DOHH2 (cell line): ENCODE data around the gene DBT.
"Not testable (repeated sequence)": the region's sequence is repeated elsewhere in the genome, so short reads cannot be mapped to it uniquely, and the experiment has no call there.

Source experiments
- H3F3A ChIP-seq: fragments of 200-600 bp; sonication (generic), shearing (Covaris generic); 2 replicates; pipeline ENCODE4 v1.6.0; 2016; ENCODE audit warnings: antibody characterized with exemption, mild to moderate bottlenecking; ENCODE audit not compliant: control insufficient read depth, insufficient read depth
- H3K27ac ChIP-seq: fragments of 200-600 bp; sonication (generic); 2 replicates; pipeline ENCODE4 v1.5.1; 2014; ENCODE audit warnings: low read depth, mild to moderate bottlenecking, low read length, moderate library complexity
- H3K27me3 ChIP-seq: fragments of 200-600 bp; sonication (generic); 2 replicates; pipeline ENCODE4 v1.6.1; 2014; ENCODE audit warnings: mild to moderate bottlenecking, low read length, mixed read lengths; ENCODE audit not compliant: control insufficient read depth
- H3K36me3 ChIP-seq: fragments of 200-600 bp; sonication (generic); 2 replicates; pipeline ENCODE4 v1.6.1; 2014; ENCODE audit warnings: mild to moderate bottlenecking, low read length, moderate library complexity, mixed read lengths; ENCODE audit not compliant: control insufficient read depth
- H3K4me1 ChIP-seq: fragments of 200-600 bp; sonication (generic); 2 replicates; pipeline ENCODE4 v1.6.1; 2014; ENCODE audit warnings: mild to moderate bottlenecking, low read length, mixed read lengths; ENCODE audit not compliant: control insufficient read depth
- H3K4me2 ChIP-seq: fragments of 200-600 bp; sonication (generic); 2 replicates; pipeline ENCODE4 v1.6.0; 2014; ENCODE audit warnings: mild to moderate bottlenecking, low read length, moderate library complexity
- H3K4me3 ChIP-seq: fragments of 200-600 bp; sonication (generic); 2 replicates; pipeline ENCODE4 v1.5.1; 2014; ENCODE audit warnings: mild to moderate bottlenecking, low read length, mixed read lengths
- H3K79me2 ChIP-seq: fragments of 200-600 bp; sonication (generic); 2 replicates; pipeline ENCODE4 v1.6.1; 2014; ENCODE audit warnings: mild to moderate bottlenecking, low read length, mixed read lengths; ENCODE audit not compliant: control insufficient read depth
- H3K9me2 ChIP-seq: fragments of 200-600 bp; sonication (generic); replicated peaks from 2 replicates; pipeline ENCODE4 v1.6.1; 2014; ENCODE audit warnings: mild to moderate bottlenecking, low read length, mixed read lengths; ENCODE audit not compliant: control insufficient read depth
- H3K9me3 ChIP-seq: fragments of 200-600 bp; sonication (generic); 2 replicates; pipeline ENCODE4 v1.6.1; 2014; ENCODE audit warnings: antibody characterized with exemption, low read length, mixed read lengths; ENCODE audit not compliant: control insufficient read depth, insufficient read depth
- H4K20me1 ChIP-seq: fragments of 200-600 bp; sonication (generic); 2 replicates; pipeline ENCODE4 v1.6.0; 2014; ENCODE audit warnings: low read depth, mild to moderate bottlenecking, antibody characterized with exemption, low read length, moderate library complexity; ENCODE audit not compliant: control insufficient read depth, insufficient read depth
- CTCF ChIP-seq: fragments of 200-600 bp; sonication (generic); IDR thresholded peaks from one replicate; pipeline ENCODE4 v1.5.1; 2014; ENCODE audit warnings: antibody characterized with exemption, mild to moderate bottlenecking, low read depth, low read length; ENCODE audit not compliant: poor library complexity, severe bottlenecking
- EZH2phosphoT487 ChIP-seq: fragments of 200-600 bp; sonication (generic); IDR thresholded peaks from 2 replicates; pipeline ENCODE4 v1.6.1; 2017; ENCODE audit warnings: borderline replicate concordance, mild to moderate bottlenecking, antibody characterized with exemption, low read length, moderate library complexity, mixed read lengths

The DBT gene

GRCh38 chr1:100213141-100213540, 36.5 kb downstream of the DBT start:
- H3K27me3 ChIP-seq: no peaks in the 10 kb centered on the region
- no peaks in the 10 kb centered on the region for H3F3A ChIP-seq
- no peak overlapping the region for H3K4me2 ChIP-seq
- TF ChIP-seq CTCF (no peak), EZH2phosphoT487 (no peak)
- no peaks in the 10 kb centered on the region for H3K9me2 ChIP-seq
- no peaks in the 10 kb centered on the region for H3K79me2 ChIP-seq
- H4K20me1 ChIP-seq: no peaks in the 10 kb centered on the region
- no peak overlapping the region for H3K4me3 ChIP-seq
- peaks cover 51% of the 10 kb centered on the region for H3K36me3 ChIP-seq
- no peaks in the 10 kb centered on the region for H3K4me1 ChIP-seq
- no peaks in the 10 kb centered on the region for H3K9me3 ChIP-seq
- H3K27ac ChIP-seq: no peak overlapping the region

DNA sequence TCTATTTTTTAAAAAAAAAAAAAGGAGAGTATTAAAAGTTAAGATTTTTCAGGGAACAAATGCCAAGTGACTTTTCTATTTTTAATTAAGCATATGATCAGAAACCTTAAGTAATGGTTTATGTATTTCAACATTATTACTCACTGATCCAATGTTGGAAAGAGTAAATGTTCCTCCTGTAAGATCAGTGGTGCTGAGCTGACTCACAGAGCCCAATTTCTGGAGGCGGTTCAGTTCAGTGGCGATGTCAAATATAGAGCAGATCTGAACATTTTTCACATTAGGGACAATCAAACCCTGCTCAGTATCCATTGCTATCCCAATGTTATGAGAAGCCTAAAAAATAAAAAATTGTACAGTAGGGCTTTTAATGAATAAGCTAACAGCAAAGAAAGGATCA, 43.3 kb downstream of the DBT start:
- H3K9me3 ChIP-seq: no peaks in the 10 kb centered on the region
- peaks cover 40% of the 10 kb centered on the region for H3K36me3 ChIP-seq
- no peaks in the 10 kb centered on the region for H3F3A ChIP-seq
- no peak overlapping the region for H3K27ac ChIP-seq
- H3K9me2 ChIP-seq: no peaks in the 10 kb centered on the region
- H4K20me1 ChIP-seq: no peaks in the 10 kb centered on the region
- no peak overlapping the region for H3K4me2 ChIP-seq
- H3K4me1 ChIP-seq: no peaks in the 10 kb centered on the region
- no peaks in the 10 kb centered on the region for H3K79me2 ChIP-seq
- no peaks in the 10 kb centered on the region for H3K27me3 ChIP-seq
- TF ChIP-seq CTCF (no peak), EZH2phosphoT487 (no peak)
- H3K4me3 ChIP-seq: no peak overlapping the region

GRCh38 chr1:100205593-100205992, 44.0 kb downstream of the DBT start:
- H3K27ac ChIP-seq, H3K4me2 ChIP-seq, H3K79me2 ChIP-seq, H3K9me2 ChIP-seq, H3F3A ChIP-seq, H3K9me3 ChIP-seq, H3K27me3 ChIP-seq, H4K20me1 ChIP-seq, H3K4me1 ChIP-seq, H3K4me3 ChIP-seq: not testable (repeated sequence)
- peaks cover 37% of the 10 kb centered on the region for H3K36me3 ChIP-seq

DNA sequence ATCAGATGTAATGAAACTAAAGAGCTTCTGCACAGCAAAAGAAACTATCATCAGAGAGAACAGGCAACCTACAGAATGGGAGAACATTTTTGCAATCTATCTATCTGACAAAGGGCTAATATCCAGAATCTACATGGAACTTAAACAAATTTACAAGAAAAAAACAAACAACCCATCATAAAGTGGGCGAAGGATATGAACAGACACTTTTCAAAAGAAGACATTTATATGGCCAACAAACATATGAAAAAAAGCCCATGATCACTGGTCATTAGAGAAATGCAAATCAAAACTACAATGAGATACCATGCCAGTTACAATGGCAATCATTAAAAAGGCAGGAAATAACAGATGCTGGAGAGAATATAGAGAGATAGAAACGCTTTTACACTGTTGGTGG, 44.5 kb downstream of the DBT start:
- peaks cover 37% of the 10 kb centered on the region for H3K36me3 ChIP-seq

GRCh38 chr1:100202703-100203102, 46.9 kb downstream of the DBT start:
- H3K27ac ChIP-seq, H3K9me3 ChIP-seq, H3K9me2 ChIP-seq, H3K4me2 ChIP-seq, H4K20me1 ChIP-seq, H3K4me3 ChIP-seq, H3K79me2 ChIP-seq, H3F3A ChIP-seq, H3K27me3 ChIP-seq, H3K4me1 ChIP-seq: not testable (repeated sequence)
- H3K36me3 ChIP-seq: peaks cover 42% of the 10 kb centered on the region

More for the DNA sequence above, 44.5 kb downstream of the DBT start:
- H3K9me3 ChIP-seq, H3K4me1 ChIP-seq, H3K27me3 ChIP-seq, H3K9me2 ChIP-seq, H3F3A ChIP-seq, H3K4me3 ChIP-seq, H3K4me2 ChIP-seq, H4K20me1 ChIP-seq, H3K27ac ChIP-seq, H3K79me2 ChIP-seq: not testable (repeated sequence)

GRCh38 chr1:100200060-100200459, 49.6 kb downstream of the DBT start:
- H3K36me3 ChIP-seq: peaks cover 29% of the 10 kb centered on the region
- not testable (repeated sequence) for H3K4me2 ChIP-seq, H3K27ac ChIP-seq, H3K27me3 ChIP-seq, H3K4me1 ChIP-seq, H3K9me2 ChIP-seq, H4K20me1 ChIP-seq, H3K79me2 ChIP-seq, H3K4me3 ChIP-seq, H3K9me3 ChIP-seq, H3F3A ChIP-seq
